ENCODE results near the gene CACHD1. TPM values are rescaled to one million over a fixed set of nuclear protein-coding genes. Genes with fewer than 3 reads are reported as not detected.

Gene CACHD1
- total RNA-seq, 1 donor, result 7.3 TPM

DNA sequence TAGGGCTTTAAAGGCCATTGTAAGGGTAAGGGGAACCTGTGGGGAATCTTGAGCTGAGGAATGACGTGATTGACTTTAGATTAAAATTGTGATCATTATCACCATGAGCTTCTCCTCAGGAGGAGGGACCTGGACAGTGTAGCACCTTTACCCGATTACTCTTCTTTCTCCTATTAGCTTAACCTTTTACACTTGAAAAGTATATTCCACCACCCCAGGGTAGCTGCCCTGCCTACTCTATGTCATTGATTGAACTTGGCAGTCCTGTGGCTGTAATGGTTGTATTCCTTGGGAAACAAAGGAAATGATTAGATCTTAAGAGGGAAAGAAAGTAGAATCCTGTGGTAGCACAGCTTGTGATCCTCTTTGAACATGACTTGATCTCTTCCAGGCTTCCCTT lies 47.7 kb downstream of the CACHD1 start:
- H3K4me3 ChIP-seq (ENCODE audit: low read depth, low read length), result no peak overlapping the region
- TF ChIP-seq, protein P1, sequence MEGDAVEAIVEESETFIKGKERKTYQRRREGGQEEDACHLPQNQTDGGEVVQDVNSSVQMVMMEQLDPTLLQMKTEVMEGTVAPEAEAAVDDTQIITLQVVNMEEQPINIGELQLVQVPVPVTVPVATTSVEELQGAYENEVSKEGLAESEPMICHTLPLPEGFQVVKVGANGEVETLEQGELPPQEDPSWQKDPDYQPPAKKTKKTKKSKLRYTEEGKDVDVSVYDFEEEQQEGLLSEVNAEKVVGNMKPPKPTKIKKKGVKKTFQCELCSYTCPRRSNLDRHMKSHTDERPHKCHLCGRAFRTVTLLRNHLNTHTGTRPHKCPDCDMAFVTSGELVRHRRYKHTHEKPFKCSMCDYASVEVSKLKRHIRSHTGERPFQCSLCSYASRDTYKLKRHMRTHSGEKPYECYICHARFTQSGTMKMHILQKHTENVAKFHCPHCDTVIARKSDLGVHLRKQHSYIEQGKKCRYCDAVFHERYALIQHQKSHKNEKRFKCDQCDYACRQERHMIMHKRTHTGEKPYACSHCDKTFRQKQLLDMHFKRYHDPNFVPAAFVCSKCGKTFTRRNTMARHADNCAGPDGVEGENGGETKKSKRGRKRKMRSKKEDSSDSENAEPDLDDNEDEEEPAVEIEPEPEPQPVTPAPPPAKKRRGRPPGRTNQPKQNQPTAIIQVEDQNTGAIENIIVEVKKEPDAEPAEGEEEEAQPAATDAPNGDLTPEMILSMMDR (IDR thresholded peaks at IDR 0.05; ENCODE audit: insufficient read depth, low read length), result no peak

DNA sequence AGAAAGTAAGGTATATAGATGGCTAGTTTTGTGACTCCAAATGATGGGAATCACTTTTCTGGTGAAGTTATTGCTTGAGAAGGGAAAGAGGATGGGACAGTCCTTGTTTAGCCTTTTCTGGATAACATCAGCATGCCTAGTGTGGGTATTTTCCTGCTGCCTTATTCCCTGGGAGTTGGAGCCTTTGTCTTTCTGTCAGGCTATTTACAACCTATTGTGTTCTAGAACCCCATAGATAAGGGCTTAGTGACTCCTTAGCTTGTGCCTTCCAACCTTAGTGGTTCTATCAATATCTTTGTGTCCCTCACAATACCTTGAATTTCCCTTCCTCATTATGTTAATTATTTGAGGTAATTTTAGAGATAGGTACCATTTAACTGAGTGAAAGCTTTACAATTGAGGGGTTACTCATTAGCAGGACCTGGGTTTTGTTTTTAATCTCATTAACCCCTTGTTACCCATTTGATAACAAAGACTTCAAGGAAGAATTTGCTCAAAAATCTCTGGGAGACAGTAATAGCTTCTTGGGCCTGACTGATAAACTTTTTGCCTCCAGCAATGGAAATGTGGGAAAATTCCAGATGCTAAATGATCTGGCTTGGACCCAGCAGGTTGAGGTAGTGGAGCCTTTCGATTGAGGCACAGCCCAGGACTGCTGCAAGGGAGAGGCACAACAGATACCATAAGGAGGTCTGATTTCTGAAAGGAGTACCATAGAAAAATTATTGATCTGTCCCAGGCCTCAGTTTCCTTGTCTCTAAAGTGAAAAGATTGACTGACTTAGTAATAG lies 49.0 kb downstream of the CACHD1 start:
- H3K4me3 ChIP-seq (ENCODE audit: low read depth, low read length), result no peak overlapping the region
- TF ChIP-seq, protein P1 (IDR thresholded peaks at IDR 0.05; ENCODE audit: insufficient read depth, low read length), result no peak
- DNase-seq (ENCODE audit: low read depth), result no peak

More for the DNA sequence above, 47.7 kb downstream of the CACHD1 start:
- DNase-seq (ENCODE audit: low read depth), result no peak

DNA sequence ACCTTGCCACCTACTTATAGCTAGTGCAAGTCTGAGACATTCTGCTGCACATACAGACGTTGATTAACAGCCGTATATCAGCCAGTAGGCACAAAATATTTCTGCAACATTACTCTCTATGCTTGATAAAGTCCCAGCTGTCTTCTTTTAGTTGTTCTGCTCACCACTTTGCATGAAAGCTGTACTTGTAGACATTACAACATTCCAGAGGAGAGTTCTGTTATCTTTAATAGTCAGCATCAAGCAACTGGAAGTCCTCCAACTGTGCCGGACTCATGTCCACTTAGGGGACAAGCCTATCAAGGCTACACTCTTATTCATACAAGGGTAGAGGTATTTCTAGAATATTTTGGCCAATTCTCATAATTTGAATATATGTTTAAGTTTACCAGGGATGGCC lies 50.0 kb downstream of the CACHD1 start:
- H3K4me3 ChIP-seq (ENCODE audit: low read depth, low read length), result no peak overlapping the region
- TF ChIP-seq, protein P1 (IDR thresholded peaks at IDR 0.05; ENCODE audit: insufficient read depth, low read length), result no peak
- DNase-seq (ENCODE audit: low read depth), result no peak

DNA sequence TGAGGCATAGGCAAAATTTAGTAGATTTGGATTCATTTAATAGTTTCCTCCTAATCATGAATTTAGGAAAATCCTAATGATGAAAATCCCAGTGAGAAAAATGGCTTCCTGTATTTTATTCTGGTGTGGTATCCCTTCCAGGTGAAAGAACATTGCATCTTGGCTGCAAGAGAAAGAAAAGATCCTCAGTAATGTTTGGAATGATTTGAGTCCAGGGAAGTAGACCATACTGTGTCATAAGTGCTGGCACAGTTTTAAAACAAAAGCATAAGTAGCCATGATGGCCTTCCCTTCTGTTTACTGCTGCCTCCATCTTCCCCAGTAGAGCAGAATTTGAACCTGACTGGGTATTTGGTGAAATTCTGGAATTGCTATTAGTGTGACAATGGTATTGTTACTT lies 52.8 kb downstream of the CACHD1 start:
- no peak overlapping the region for H3K4me3 ChIP-seq (ENCODE audit: low read depth, low read length)
- DNase-seq (ENCODE audit: low read depth), result no peak
- TF ChIP-seq, protein P1 (IDR thresholded peaks at IDR 0.05; ENCODE audit: insufficient read depth, low read length), result no peak

DNA sequence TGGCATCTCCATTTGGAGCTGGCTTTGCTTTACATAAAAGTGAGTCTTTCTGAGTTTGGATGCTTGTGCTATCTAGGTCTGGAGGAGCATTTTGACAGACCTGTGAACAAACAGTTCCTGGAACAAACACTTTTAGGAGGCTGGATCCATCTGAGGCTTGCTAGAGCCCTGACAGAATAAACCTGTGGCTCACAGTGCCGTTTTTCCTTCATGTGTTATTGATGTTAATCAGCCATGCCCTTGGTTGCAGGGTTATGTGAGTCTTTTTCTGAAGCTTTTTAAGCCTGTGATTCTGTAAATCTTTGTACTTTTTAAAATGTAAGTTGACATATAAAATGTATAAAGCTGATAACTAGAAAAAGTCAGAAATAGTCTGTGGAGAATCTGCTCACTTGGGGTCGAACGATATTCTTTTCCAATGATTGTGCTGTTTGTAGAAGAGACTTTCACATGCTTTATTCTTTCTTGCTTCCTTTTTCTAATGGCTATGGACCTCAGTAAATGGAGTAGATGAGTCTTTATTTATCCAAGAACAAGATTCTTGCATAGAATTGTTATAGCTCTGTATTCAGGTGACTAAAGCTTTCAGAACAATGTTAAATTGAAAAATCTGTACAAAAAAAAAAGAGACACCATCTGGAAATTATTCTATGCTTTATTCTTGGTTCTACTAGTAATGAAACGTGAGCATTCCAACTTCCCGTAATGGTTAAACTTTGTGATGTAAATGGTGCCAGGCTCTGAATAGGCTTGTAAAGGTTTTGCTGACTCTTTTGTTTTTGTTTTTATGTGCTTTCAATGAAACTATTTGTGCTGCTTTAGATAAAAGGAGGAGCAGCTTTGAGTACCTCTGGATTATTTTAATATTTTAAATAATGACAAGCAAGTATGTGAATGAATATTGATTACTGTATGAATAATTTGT lies 53.7 kb downstream of the CACHD1 start:
- no peak for DNase-seq (ENCODE audit: low read depth)
- TF ChIP-seq, protein P1 (IDR thresholded peaks at IDR 0.05; ENCODE audit: insufficient read depth, low read length), result no peak

DNA sequence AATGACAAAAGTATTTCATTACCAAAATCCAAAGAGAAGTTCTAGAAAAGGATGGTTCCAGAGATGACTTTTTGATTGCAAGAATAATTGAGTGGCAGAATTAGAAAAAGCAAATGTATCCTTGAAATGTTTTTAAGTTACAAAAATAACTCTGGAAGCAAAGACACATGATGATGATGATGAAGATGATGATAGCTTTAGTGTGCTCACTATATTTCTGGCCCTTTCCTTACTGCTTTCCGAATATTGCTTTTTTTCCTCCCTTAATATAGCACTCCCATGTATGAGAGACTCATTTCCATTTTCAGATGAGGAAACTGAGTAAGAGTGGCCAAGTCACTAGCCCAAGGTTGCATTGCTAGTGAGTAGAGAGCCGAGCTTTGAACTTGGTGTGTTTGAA lies 54.7 kb downstream of the CACHD1 start:
- H3K4me3 ChIP-seq (ENCODE audit: low read depth, low read length), result no peak overlapping the region
- no peak for DNase-seq (ENCODE audit: low read depth)
- TF ChIP-seq, protein P1 (IDR thresholded peaks at IDR 0.05; ENCODE audit: insufficient read depth, low read length), result no peak

More for the DNA sequence above, 53.7 kb downstream of the CACHD1 start:
- H3K4me3 ChIP-seq (ENCODE audit: low read depth, low read length), result no peak overlapping the region

Measured in fibroblast of the aortic adventitia (primary cell).